ENCODE measurements around the gene ATP11A.

The ATP11A gene

GRCh38 chr13:112808377-112809140, 118.7 kb downstream of the ATP11A start:
- TF ChIP-seq, protein P1, sequence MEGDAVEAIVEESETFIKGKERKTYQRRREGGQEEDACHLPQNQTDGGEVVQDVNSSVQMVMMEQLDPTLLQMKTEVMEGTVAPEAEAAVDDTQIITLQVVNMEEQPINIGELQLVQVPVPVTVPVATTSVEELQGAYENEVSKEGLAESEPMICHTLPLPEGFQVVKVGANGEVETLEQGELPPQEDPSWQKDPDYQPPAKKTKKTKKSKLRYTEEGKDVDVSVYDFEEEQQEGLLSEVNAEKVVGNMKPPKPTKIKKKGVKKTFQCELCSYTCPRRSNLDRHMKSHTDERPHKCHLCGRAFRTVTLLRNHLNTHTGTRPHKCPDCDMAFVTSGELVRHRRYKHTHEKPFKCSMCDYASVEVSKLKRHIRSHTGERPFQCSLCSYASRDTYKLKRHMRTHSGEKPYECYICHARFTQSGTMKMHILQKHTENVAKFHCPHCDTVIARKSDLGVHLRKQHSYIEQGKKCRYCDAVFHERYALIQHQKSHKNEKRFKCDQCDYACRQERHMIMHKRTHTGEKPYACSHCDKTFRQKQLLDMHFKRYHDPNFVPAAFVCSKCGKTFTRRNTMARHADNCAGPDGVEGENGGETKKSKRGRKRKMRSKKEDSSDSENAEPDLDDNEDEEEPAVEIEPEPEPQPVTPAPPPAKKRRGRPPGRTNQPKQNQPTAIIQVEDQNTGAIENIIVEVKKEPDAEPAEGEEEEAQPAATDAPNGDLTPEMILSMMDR (IDR thresholded peaks at IDR 0.05), result no peak

GRCh38 chr13:112809332-112810315, 119.8 kb downstream of the ATP11A start:
- TF ChIP-seq, protein P1 (IDR thresholded peaks at IDR 0.05), result no peak

- TF ChIP-seq, protein P1 (IDR thresholded peaks at IDR 0.05), result no peak
These were observed 120.8 kb downstream of the ATP11A start for GRCh38 chr13:112810608-112811007.

DNA sequence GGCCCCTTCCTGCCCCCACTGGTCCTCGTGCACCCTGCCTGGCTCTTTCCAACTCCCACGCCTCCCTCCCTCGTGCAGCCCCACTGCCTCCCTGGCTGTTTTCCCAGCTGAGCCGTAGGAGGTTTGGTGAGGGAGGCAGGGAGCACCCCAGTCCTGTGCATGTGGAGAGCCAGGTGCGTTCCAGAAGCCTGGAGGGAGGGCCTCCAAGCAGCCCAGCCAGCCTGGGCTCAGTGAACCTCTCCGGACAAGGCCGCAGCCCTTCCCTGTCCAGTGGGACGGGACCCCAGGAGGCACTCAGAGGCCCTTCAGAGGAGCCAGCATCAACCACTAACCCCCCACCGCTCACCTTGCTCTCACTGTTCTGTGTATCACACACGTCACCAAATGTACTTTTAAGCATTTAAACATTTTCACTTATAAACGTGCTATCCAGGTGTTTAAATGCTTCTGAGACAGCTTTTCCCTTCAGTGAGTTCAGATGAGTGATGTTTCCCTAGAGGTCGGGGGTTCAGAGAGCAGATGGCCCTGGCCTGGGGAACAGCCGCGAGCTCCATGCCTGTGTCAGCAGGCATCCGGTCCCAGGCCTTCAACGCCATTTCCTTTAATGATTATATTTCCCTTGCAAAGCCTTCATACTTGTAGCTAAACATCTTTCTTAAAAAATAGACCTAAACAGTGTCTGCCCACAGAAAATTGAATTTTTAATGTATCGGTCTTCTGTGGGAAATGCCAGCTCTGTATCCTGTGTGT, 122.6 kb downstream of the ATP11A start:
- TF ChIP-seq, protein P1 (IDR thresholded peaks at IDR 0.05), result no peak

GRCh38 chr13:112813552-112813951, 123.7 kb downstream of the ATP11A start:
- TF ChIP-seq, protein P1 (IDR thresholded peaks at IDR 0.05), result no peak

- TF ChIP-seq, protein P1 (IDR thresholded peaks at IDR 0.05), result no peak
These were observed 125.2 kb downstream of the ATP11A start for GRCh38 chr13:112814905-112815585.
